GM12878 (cell line): ENCODE results near the gene PDF. TPM values are rescaled to one million over a fixed set of nuclear protein-coding genes. Genes with fewer than 3 reads are reported as not detected.

Source experiments
- ATAC-seq: fragments of 200-7000 bp; cut with Tn5 transposase; 3 replicates; pipeline ENCODE4 v1.9.1; 2020; ENCODE audit warnings: mild to moderate bottlenecking, moderate library complexity
- BruUV-seq: library from RNA; stranded (reverse); fragments of 400-500 nt; replicated peaks from 2 replicates; lab custom pipeline; 2021; lab: Mats Ljungman, UMichigan
- CTCF ChIA-PET: fragments of 300-600 bp; sonication (Branson Sonifier 250); formaldehyde crosslinking; extraction: SDS; loops from one replicate; lab custom pipeline; 2021; ENCODE audit warnings: inconsistent platforms; lab: Yijun Ruan, JAX
- POLR2A ChIA-PET: fragments of 350-600 bp; formaldehyde crosslinking; extraction: SDS; loops from one replicate; lab custom pipeline; 2021; ENCODE audit warnings: inconsistent platforms; lab: Charles Lee
- RAD21 ChIA-PET: fragments of 300-600 bp; sonication (Branson Sonifier 250); formaldehyde crosslinking; loops from one replicate; lab custom pipeline; 2023; ENCODE audit warnings: antibody characterized with exemption; ENCODE audit not compliant: unreplicated experiment; lab: Charles Lee
- SMC1A ChIA-PET: fragments of 300-600 bp; sonication (Branson Sonifier 250); formaldehyde crosslinking; loops from one replicate; lab custom pipeline; 2023; ENCODE audit not compliant: unreplicated experiment, uncharacterized antibody; lab: Charles Lee
- DNase-seq: peaks from one replicate; pipeline ENCODE4 v3.0.0-alpha.2; 2011; ENCODE audit warnings: low read depth, low spot score
- FAIRE-seq: peaks from 3 replicates; lab custom pipeline; 2011; peaks lifted over from hg19 to GRCh38; lab: Jason Lieb, UNC
- H2AFZ ChIP-seq: 2 replicates; pipeline ENCODE4 v1.6.0; 2011; ENCODE audit warnings: low read depth, low read length, control low read depth; ENCODE audit not compliant: control insufficient read depth
- H3K27ac ChIP-seq: 2 replicates; pipeline ENCODE4 v1.5.1; 2011; ENCODE audit warnings: control low read depth; ENCODE audit not compliant: control insufficient read depth, insufficient read depth
- H3K27me3 ChIP-seq, 2 experiments: replicated peaks in 1 of 2; 2 replicates each; pipeline versions ENCODE4 v1.6.0 to v1.6.1; 2011; ENCODE audit warnings: low read length in 1 of 2; ENCODE audit not compliant: control insufficient read depth in 2 of 2, insufficient read depth in 2 of 2
- H3K36me3 ChIP-seq, 2 experiments: 2 replicates each; pipeline ENCODE4 v1.5.1; 2011; ENCODE audit warnings: low read length in 1 of 2; ENCODE audit not compliant: control insufficient read depth in 2 of 2, insufficient read depth in 2 of 2
- H3K4me1 ChIP-seq: 2 replicates; pipeline ENCODE4 v1.6.1; 2011; ENCODE audit warnings: mild to moderate bottlenecking, low read length, moderate library complexity, mixed read lengths; ENCODE audit not compliant: control insufficient read depth, insufficient read depth
- H3K4me2 ChIP-seq: 2 replicates; pipeline ENCODE4 v1.6.0; 2011; ENCODE audit warnings: control low read depth; ENCODE audit not compliant: control insufficient read depth, insufficient read depth
- H3K4me3 ChIP-seq: fragments of 200-600 bp; sonication (generic); 2 replicates; pipeline ENCODE4 v1.5.1; 2016
- H3K79me2 ChIP-seq: 2 replicates; pipeline ENCODE4 v1.6.0; 2011; ENCODE audit warnings: low read length; ENCODE audit not compliant: control insufficient read depth, insufficient read depth
- H3K9ac ChIP-seq: 2 replicates; pipeline ENCODE4 v1.8.0; 2011; ENCODE audit warnings: low read length, control low read depth, mixed read lengths; ENCODE audit not compliant: control insufficient read depth, insufficient read depth
- H3K9me3 ChIP-seq: replicated peaks from 3 replicates; pipeline ENCODE4 v1.5.1; 2011; ENCODE audit warnings: mild to moderate bottlenecking, low read length; ENCODE audit not compliant: control insufficient read depth, insufficient read depth
- H4K20me1 ChIP-seq: 2 replicates; pipeline ENCODE4 v1.6.0; 2011; ENCODE audit not compliant: control insufficient read depth, insufficient read depth
- BCL11A ChIP-seq: IDR thresholded peaks from 2 replicates; pipeline ENCODE4 v1.6.1; 2011; ENCODE audit warnings: low read depth, low read length
- CEBPB ChIP-seq, 2 experiments: fragments of 150-350 bp in 1 of 2; IDR thresholded peaks; 2 replicates each; pipeline ENCODE4 v1.6.1; 2012 to 2014; ENCODE audit warnings: low read depth in 2 of 2, low read length in 2 of 2, borderline replicate concordance in 1 of 2, inconsistent platforms in 1 of 2
- CEBPZ ChIP-seq: fragments of 150-350 bp; IDR thresholded peaks from 2 replicates; pipeline ENCODE4 v1.6.1; 2016; ENCODE audit warnings: low read depth, low read length
- CHD1 ChIP-seq: IDR thresholded peaks from 2 replicates; pipeline ENCODE4 v1.6.1; 2012; ENCODE audit warnings: low read depth, low read length, improper control_type of control experiment
- CUX1 ChIP-seq: IDR thresholded peaks from 2 replicates; pipeline ENCODE4 v1.6.1; 2012; ENCODE audit warnings: improper control_type of control experiment, low read depth, low read length; ENCODE audit not compliant: insufficient replicate concordance
- EZH2 ChIP-seq: IDR thresholded peaks from 2 replicates; pipeline ENCODE4 v1.6.1; 2012; ENCODE audit warnings: low read depth, mild to moderate bottlenecking, control low read depth, inconsistent platforms, low read length, borderline replicate concordance; ENCODE audit not compliant: control insufficient read depth
- JUND ChIP-seq: IDR thresholded peaks from 2 replicates; pipeline ENCODE4 v1.6.1; 2012; ENCODE audit warnings: low read depth, mild to moderate bottlenecking, low read length, improper control_type of control experiment, moderate library complexity
- KDM1A ChIP-seq: fragments of 200-600 bp; sonication (generic); IDR thresholded peaks from 2 replicates; pipeline ENCODE4 v1.6.1; 2016; ENCODE audit warnings: borderline replicate concordance
- NFYA ChIP-seq: IDR thresholded peaks from 2 replicates; pipeline ENCODE4 v1.6.1; 2011; ENCODE audit warnings: low read depth, mild to moderate bottlenecking, low read length, improper control_type of control experiment, borderline replicate concordance
- NR2C1 ChIP-seq: fragments of 450-650 bp; IDR thresholded peaks from 2 replicates; pipeline ENCODE4 v1.6.1; 2017; ENCODE audit warnings: antibody characterized with exemption, mild to moderate bottlenecking, moderate library complexity
- NRF1 ChIP-seq: conservative IDR thresholded peaks from 2 replicates; pipeline ENCODE4 v1.6.1; 2011; ENCODE audit warnings: mild to moderate bottlenecking, low read depth, low read length, improper control_type of control experiment
- RAD51 ChIP-seq: fragments of 450-650 bp; IDR thresholded peaks from 2 replicates; pipeline ENCODE4 v1.6.1; 2016; ENCODE audit warnings: moderate library complexity, mild to moderate bottlenecking, inconsistent platforms
- SMC3 ChIP-seq: IDR thresholded peaks from 2 replicates; pipeline ENCODE4 v1.6.1; 2011; ENCODE audit warnings: low read length, improper control_type of control experiment, borderline replicate concordance
- ZBTB33 ChIP-seq: fragments of 450-650 bp; IDR thresholded peaks from 2 replicates; pipeline ENCODE4 v1.6.1; 2017; ENCODE audit warnings: mild to moderate bottlenecking
- WGBS: methylation state at CpG from one replicate; pipeline ENCODE4 v1.1.6; 2016; ENCODE audit warnings: low lambda C conversion rate; ENCODE audit not compliant: insufficient replicate concordance, insufficient coverage; ENCODE audit errors: missing lambda C conversion rate; 5-methylcytosine and 5-hydroxymethylcytosine counted together
- in situ Hi-C: fragments of 300-500 bp; cut with MboI; formaldehyde crosslinking; loops from 9 replicates; pipeline ENCODE4 v1.14.3; 2018; ENCODE audit warnings: mixed read lengths
- intact Hi-C: fragments of 100-400 bp; cut with micrococcal nuclease; formaldehyde crosslinking; loops from one replicate; pipeline ENCODE4 v1.14.2; 2022; ENCODE audit not compliant: unreplicated experiment
- polyA plus RNA-seq, 11 experiments: library from polyadenylated mRNA; depleted of rRNA in 4 of 11; unstranded in 6 of 11; stranded (reverse) in 5 of 11; fragments of >200 nt; fragmentation: Nextera tagmentation in 4 of 11; fragmentation: Illumina TruSeq in 1 of 11; extraction: Ambion mirVana in 4 of 11; extraction: Trizol in 1 of 11; gene quantifications; 1 replicate in 1 of 11; 2 replicates in 10 of 11; pipeline versions ENCODE4 v1.2.1 to v1.2.3, GENCODE V29; 2011 to 2016; ENCODE audit warnings: inconsistent platforms in 2 of 11, missing spikeins in 2 of 11, low read depth in 1 of 11
- total RNA-seq, 4 experiments: library from RNA; depleted of rRNA in 3 of 4; stranded (reverse); fragments of >200 nt in 3 of 4; fragmentation: Illumina TruSeq in 1 of 4; extraction: Trizol in 1 of 4; gene quantifications; 2 replicates each; pipeline versions ENCODE4 v1.2.1 to v1.2.3, GENCODE V29; 2013 to 2021

Gene PDF
- total and polyA plus RNA-seq, 10 of the 15 experiments (the other 5 are each of a cell fraction or from before 2014, with no cell fraction given): 0.13 to 44.1 (median 16.7) TPM

GRCh38 chr16:69307856-69308255, 22.5 kb downstream of the PDF start:
- Histone ChIP-seq H3K4me3 (no peak overlapping the region), H3K9me3 (no peaks in the 10 kb centered on the region), H3K27ac (no peak overlapping the region), H4K20me1 (no peaks in the 10 kb centered on the region), H3K27me3 (no peaks in the 10 kb centered on the region), H3K79me2 (peaks cover 13% of the 10 kb centered on the region)
- no peak for ATAC-seq
- in situ Hi-C loops: no loop called here
- RAD21 ChIA-PET: no interaction called here
- TF ChIP-seq CEBPZ (no peak), RAD51 (no peak), NFYA (no peak), SMC3 (no peak), BCL11A (no peak), CUX1 (no peak), NR2C1 (no peak), ZBTB33 (no peak), CHD1 (no peak), JUND (no peak), CEBPB (IDR thresholded peaks at IDR 0.05; ENCODE audit: borderline replicate concordance in 1 of 2, low read depth in 2 of 2, low read length in 2 of 2) (no peak), NRF1 (no peak), KDM1A (no peak), EZH2 (no peak)
- TF ChIP-seq, all 136 proteins: peak for 0
- Histone ChIP-seq H3K36me3 (no peaks in the 10 kb centered on the region; a peak in 1 of 4 replicates), H3K4me1 (no peaks in the 10 kb centered on the region), H3K4me2 (no peak overlapping the region), H2AFZ (no peak overlapping the region), H3K9ac (no peak overlapping the region)
- BruUV-seq: no TSS peak
- WGBS: 100% methylated on average over 2 of the region's 2 CpGs
- intact Hi-C loops: no loop called here
- ChIA-PET CTCF (no interaction called here), POLR2A (no interaction called here), SMC1A (no interaction called here)
- FAIRE-seq (no peak), DNase-seq (no peak)
